ENCODE data around the gene RIPK1.

The RIPK1 gene

GRCh38 chr6:3108746-3109414 is 40.6 kb downstream of the RIPK1 start:
- Histone ChIP-seq H3K9me3 (ENCODE audit: control insufficient read depth, low read length) (no peaks in the 10 kb centered on the region), H3K4me1 (ENCODE audit: control insufficient read depth, insufficient read depth, low read length) (peaks cover 7% of the 10 kb centered on the region), H3K27me3 (ENCODE audit: control insufficient read depth, insufficient read depth, low read length) (no peaks in the 10 kb centered on the region), H3K4me3 (ENCODE audit: low read length) (no peak overlapping the region), H3K9ac (ENCODE audit: low read length) (no peak overlapping the region), H3K36me3 (ENCODE audit: control insufficient read depth, insufficient read depth, low read length) (peaks cover 6% of the 10 kb centered on the region)

GRCh38 chr6:3109761-3110160 is 41.5 kb downstream of the RIPK1 start:
- H3K36me3 ChIP-seq (ENCODE audit: control insufficient read depth, insufficient read depth, low read length) = peaks cover 11% of the 10 kb centered on the region
- H3K9me3 ChIP-seq (ENCODE audit: control insufficient read depth, low read length) = no peaks in the 10 kb centered on the region
- no peaks in the 10 kb centered on the region for H3K27me3 ChIP-seq (ENCODE audit: control insufficient read depth, insufficient read depth, low read length)
- H3K4me1 ChIP-seq (ENCODE audit: control insufficient read depth, insufficient read depth, low read length) = peaks cover 7% of the 10 kb centered on the region
- no peak overlapping the region for H3K4me3 ChIP-seq (ENCODE audit: low read length)
- H3K9ac ChIP-seq (ENCODE audit: low read length) = no peak overlapping the region

GRCh38 chr6:3114377-3114776 is 46.1 kb downstream of the RIPK1 start:
- Histone ChIP-seq H3K36me3 (ENCODE audit: control insufficient read depth, insufficient read depth, low read length) (peaks cover 11% of the 10 kb centered on the region), H3K4me3 (ENCODE audit: low read length) (no peak overlapping the region), H3K4me1 (ENCODE audit: control insufficient read depth, insufficient read depth, low read length) (peaks cover 9% of the 10 kb centered on the region), H3K9ac (ENCODE audit: low read length) (no peak overlapping the region), H3K9me3 (ENCODE audit: control insufficient read depth, low read length) (no peaks in the 10 kb centered on the region), H3K27me3 (ENCODE audit: control insufficient read depth, insufficient read depth, low read length) (no peaks in the 10 kb centered on the region)

DNA sequence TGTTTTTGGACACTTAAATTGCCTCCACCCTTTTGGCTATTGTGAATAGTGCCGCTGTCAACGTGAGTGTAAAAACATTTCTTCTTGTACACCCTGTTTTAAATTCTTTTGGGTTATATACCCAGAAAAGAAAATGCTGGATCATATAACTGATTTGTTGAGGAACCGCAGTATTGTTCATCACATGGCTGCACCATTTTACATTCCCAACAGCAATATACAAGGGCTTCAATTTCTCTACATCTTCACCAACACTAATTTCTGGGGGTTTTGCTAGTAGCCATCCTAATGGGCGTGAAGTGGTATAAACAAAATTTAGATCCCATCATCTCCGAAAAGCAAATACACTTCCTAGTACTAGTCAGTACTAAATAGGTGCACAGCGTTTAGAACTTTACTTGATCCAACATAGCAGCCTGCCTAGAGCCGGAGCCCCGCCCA is 49.6 kb downstream of the RIPK1 start:
- peak overlapping the region; percentile 74 for H3K9ac ChIP-seq (ENCODE audit: low read length)
- H3K27me3 ChIP-seq (ENCODE audit: control insufficient read depth, insufficient read depth, low read length) = no peaks in the 10 kb centered on the region
- H3K36me3 ChIP-seq (ENCODE audit: control insufficient read depth, insufficient read depth, low read length) = peaks cover 5% of the 10 kb centered on the region
- H3K4me1 ChIP-seq (ENCODE audit: control insufficient read depth, insufficient read depth, low read length) = peaks cover 10% of the 10 kb centered on the region
- H3K4me3 ChIP-seq (ENCODE audit: low read length) = peak overlapping the region; percentile 33
- H3K9me3 ChIP-seq (ENCODE audit: control insufficient read depth, low read length) = no peaks in the 10 kb centered on the region

DNA sequence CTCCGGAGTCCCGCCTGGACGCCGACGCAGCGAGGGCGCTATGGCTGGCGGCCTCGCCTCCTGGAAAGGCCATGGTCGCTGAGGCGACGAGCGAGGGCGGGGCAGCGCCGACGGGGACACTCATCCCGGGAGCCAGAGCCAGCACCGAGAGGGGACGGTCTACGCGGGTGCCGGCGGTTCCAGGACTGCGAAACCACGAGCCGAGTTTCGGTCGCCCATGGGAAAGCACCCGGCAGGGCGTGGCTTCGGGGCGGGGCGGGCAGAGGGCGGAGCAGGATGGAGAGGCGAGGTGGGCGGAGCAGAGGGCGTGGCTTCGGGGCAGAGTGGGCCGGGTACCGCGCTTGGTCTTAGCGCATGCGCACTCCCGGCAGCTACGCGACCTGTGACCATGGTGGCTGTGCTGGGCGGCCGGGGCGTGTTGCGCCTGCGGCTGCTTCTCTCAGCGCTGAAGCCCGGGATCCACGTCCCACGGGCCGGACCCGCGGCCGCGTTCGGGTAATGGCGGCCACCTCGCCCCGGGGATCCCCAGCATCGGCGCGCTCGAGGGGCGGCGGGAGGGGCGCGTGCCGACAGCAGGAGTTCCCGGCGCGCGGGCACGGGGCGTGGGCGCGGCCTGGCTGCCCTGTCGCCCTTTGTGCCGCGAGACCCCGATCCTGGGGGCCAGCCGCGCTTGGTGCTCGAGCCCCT is 50.2 kb downstream of the RIPK1 start, which contains the start of gene BPHL:
BPHL (plus strand) TSS at position 359 of the 687 bp plus-strand sequence; CDS start at position 389, 30 bp downstream.
- H3K9ac ChIP-seq (ENCODE audit: low read length) = peak within 1 kb of the TSS; percentile 74
- H3K4me1 ChIP-seq (ENCODE audit: control insufficient read depth, insufficient read depth, low read length) = peaks cover 10% of the 10 kb centered on the region
- H3K9me3 ChIP-seq (ENCODE audit: control insufficient read depth, low read length) = no peaks in the 10 kb centered on the region
- peaks cover 5% of the 10 kb centered on the region for H3K36me3 ChIP-seq (ENCODE audit: control insufficient read depth, insufficient read depth, low read length)
- H3K4me3 ChIP-seq (ENCODE audit: low read length) = peak within 1 kb of the TSS; percentile 60
- H3K27me3 ChIP-seq (ENCODE audit: control insufficient read depth, insufficient read depth, low read length) = no peaks in the 10 kb centered on the region

GRCh38 chr6:3119040-3119723 is 50.9 kb downstream of the RIPK1 start:
- peak overlapping the region; percentile 60 for H3K4me3 ChIP-seq (ENCODE audit: low read length)
- peaks cover 5% of the 10 kb centered on the region for H3K36me3 ChIP-seq (ENCODE audit: control insufficient read depth, insufficient read depth, low read length)
- H3K27me3 ChIP-seq (ENCODE audit: control insufficient read depth, insufficient read depth, low read length) = no peaks in the 10 kb centered on the region
- peak overlapping the region; percentile 74 for H3K9ac ChIP-seq (ENCODE audit: low read length)
- no peaks in the 10 kb centered on the region for H3K9me3 ChIP-seq (ENCODE audit: control insufficient read depth, low read length)
- H3K4me1 ChIP-seq (ENCODE audit: control insufficient read depth, insufficient read depth, low read length) = peaks cover 10% of the 10 kb centered on the region

DNA sequence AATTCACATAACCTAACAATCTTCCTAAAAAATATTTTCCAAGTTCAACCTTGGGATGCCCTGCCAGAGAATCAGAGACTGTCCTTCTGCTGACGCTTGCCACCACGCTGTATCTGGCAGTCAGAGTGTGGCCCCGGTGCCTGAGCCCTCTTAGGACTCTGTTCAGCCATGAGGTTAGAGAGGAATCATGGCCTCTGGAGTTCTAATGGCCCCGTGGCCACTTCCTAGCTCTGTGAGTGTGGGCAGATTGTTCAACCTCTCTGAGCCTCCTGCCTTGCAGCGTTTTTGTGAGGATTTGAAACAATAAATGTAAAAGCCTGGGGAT is 52.4 kb downstream of the RIPK1 start:
- Histone ChIP-seq H3K36me3 (ENCODE audit: control insufficient read depth, insufficient read depth, low read length) (no peaks in the 10 kb centered on the region), H3K4me1 (ENCODE audit: control insufficient read depth, insufficient read depth, low read length) (peaks cover 10% of the 10 kb centered on the region), H3K4me3 (ENCODE audit: low read length) (no peak overlapping the region), H3K9me3 (ENCODE audit: control insufficient read depth, low read length) (no peaks in the 10 kb centered on the region), H3K9ac (ENCODE audit: low read length) (no peak overlapping the region), H3K27me3 (ENCODE audit: control insufficient read depth, insufficient read depth, low read length) (no peaks in the 10 kb centered on the region)

- peaks cover 8% of the 10 kb centered on the region for H3K4me1 ChIP-seq (ENCODE audit: control insufficient read depth, insufficient read depth, low read length)
- H3K27me3 ChIP-seq (ENCODE audit: control insufficient read depth, insufficient read depth, low read length) = no peaks in the 10 kb centered on the region
- no peak overlapping the region for H3K4me3 ChIP-seq (ENCODE audit: low read length)
- H3K36me3 ChIP-seq (ENCODE audit: control insufficient read depth, insufficient read depth, low read length) = no peaks in the 10 kb centered on the region
- no peak overlapping the region for H3K9ac ChIP-seq (ENCODE audit: low read length)
- H3K9me3 ChIP-seq (ENCODE audit: control insufficient read depth, low read length) = no peaks in the 10 kb centered on the region
These were observed 54.5 kb downstream of the RIPK1 start for GRCh38 chr6:3122823-3123182.

DNA sequence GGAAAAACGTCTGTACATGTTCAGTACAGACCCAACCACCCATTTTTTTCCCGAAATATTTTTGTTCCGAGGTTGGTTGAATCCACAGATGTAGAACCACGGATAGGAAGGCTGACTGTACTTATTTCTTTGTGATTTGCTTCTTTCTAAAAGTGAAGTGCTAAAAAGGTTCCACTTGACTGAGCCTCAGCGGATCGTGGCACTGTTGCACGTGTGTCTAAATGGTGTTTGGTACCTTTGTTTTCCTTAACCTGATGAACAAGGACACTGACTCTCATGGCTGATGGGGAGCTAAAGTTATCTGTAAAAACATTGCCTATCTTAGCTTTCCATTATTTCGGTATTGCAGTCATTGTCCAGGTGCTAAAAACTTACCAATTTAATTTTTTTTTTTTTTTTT is 56.4 kb downstream of the RIPK1 start:
- Histone ChIP-seq H3K9me3 (ENCODE audit: control insufficient read depth, low read length) (no peaks in the 10 kb centered on the region), H3K36me3 (ENCODE audit: control insufficient read depth, insufficient read depth, low read length) (no peaks in the 10 kb centered on the region), H3K9ac (ENCODE audit: low read length) (no peak overlapping the region), H3K4me1 (ENCODE audit: control insufficient read depth, insufficient read depth, low read length) (no peaks in the 10 kb centered on the region), H3K4me3 (ENCODE audit: low read length) (no peak overlapping the region), H3K27me3 (ENCODE audit: control insufficient read depth, insufficient read depth, low read length) (no peaks in the 10 kb centered on the region)

DNA sequence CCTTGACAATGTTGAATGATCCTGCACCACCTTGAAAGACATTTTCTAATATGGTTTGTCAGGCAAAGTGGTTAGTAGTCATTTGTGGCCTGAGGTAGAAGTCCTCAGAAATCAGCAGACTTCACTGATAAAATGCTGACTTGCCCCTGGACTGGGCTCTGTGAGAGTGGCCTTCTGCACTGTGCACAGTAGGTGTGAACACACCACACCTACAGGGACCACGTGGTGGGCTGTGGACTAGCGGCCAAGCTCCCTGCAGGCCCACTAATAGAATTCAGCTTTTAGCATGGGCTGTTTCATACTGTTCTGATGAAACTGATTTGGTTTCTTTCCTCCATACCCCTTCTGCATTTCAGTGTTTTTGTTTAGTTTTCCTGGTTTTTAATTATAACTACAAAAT is 57.5 kb downstream of the RIPK1 start:
- Histone ChIP-seq H3K4me1 (ENCODE audit: control insufficient read depth, insufficient read depth, low read length) (no peaks in the 10 kb centered on the region), H3K4me3 (ENCODE audit: low read length) (no peak overlapping the region), H3K36me3 (ENCODE audit: control insufficient read depth, insufficient read depth, low read length) (no peaks in the 10 kb centered on the region), H3K9me3 (ENCODE audit: control insufficient read depth, low read length) (no peaks in the 10 kb centered on the region), H3K9ac (ENCODE audit: low read length) (no peak overlapping the region), H3K27me3 (ENCODE audit: control insufficient read depth, insufficient read depth, low read length) (no peaks in the 10 kb centered on the region)

GRCh38 chr6:3128356-3129108 is 60.2 kb downstream of the RIPK1 start:
- H3K9ac ChIP-seq (ENCODE audit: low read length) = no peak overlapping the region
- no peaks in the 10 kb centered on the region for H3K36me3 ChIP-seq (ENCODE audit: control insufficient read depth, insufficient read depth, low read length)
- no peak overlapping the region for H3K4me3 ChIP-seq (ENCODE audit: low read length)
- H3K27me3 ChIP-seq (ENCODE audit: control insufficient read depth, insufficient read depth, low read length) = no peaks in the 10 kb centered on the region
- H3K9me3 ChIP-seq (ENCODE audit: control insufficient read depth, low read length) = no peaks in the 10 kb centered on the region
- no peaks in the 10 kb centered on the region for H3K4me1 ChIP-seq (ENCODE audit: control insufficient read depth, insufficient read depth, low read length)

- Histone ChIP-seq H3K4me3 (ENCODE audit: low read length) (no peak overlapping the region), H3K9ac (ENCODE audit: low read length) (no peak overlapping the region), H3K27me3 (ENCODE audit: control insufficient read depth, insufficient read depth, low read length) (no peaks in the 10 kb centered on the region), H3K36me3 (ENCODE audit: control insufficient read depth, insufficient read depth, low read length) (no peaks in the 10 kb centered on the region), H3K9me3 (ENCODE audit: control insufficient read depth, low read length) (no peaks in the 10 kb centered on the region), H3K4me1 (ENCODE audit: control insufficient read depth, insufficient read depth, low read length) (peaks cover 17% of the 10 kb centered on the region)
These were observed 63.4 kb downstream of the RIPK1 start for GRCh38 chr6:3131695-3132094.

Measured in mucosa of stomach (tissue), 1 donor.